M059J (cell line): ENCODE results near the gene FYCO1. TPM values are rescaled to one million over a fixed set of nuclear protein-coding genes. Genes with fewer than 3 reads are reported as not detected.

Source experiments
- DNase-seq: peaks from one replicate; pipeline ENCODE4 v3.0.0-alpha.2; 2012; ENCODE audit warnings: low read depth
- total RNA-seq: library from RNA; depleted of rRNA; stranded (reverse); fragments of >200 nt; shearing (Covaris generic); gene quantifications from 2 replicates; pipeline ENCODE4 v1.2.3, GENCODE V29; 2014

Gene FYCO1
- total RNA-seq, 1 experiment from 2014 or later, result 7.8 TPM

DNA sequence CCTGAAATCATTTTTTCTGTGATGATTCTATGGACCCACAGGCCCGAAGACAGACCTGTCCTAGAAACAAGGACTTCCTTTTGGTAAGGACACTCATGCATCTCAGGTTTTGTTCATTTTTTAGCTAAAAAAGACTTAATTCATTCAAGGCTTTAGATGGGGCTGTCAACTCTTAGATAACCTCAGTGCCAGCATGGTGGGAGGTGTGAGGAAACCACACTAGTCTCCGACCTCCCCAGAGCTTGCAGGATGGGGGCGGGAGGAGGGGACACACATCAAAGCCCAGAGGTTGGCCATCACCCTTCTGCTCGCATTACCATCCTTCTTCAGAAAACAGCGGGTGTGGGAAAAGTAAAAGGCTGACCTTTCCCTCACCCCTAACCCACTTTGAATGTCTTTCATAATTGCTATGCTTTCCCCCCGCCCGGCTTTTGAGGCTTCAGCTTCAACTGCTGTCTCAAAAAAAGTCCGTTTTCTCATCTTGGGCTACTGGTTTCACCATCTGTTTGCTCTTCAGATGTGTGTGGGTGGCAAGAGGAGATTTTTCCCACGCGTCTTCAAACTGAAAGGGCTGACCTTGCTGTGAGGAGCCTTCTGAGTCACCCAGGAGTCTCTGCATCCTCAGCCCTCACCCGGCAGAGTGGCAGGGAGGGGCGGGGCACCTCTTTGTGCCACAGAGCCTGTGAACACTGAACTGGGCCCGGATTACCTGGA is 79.9 kb downstream of the FYCO1 start:
- peak; percentile 76 for DNase-seq

GRCh38 chr3:45915059-45915439 is 80.6 kb downstream of the FYCO1 start:
- no peak for DNase-seq

DNA sequence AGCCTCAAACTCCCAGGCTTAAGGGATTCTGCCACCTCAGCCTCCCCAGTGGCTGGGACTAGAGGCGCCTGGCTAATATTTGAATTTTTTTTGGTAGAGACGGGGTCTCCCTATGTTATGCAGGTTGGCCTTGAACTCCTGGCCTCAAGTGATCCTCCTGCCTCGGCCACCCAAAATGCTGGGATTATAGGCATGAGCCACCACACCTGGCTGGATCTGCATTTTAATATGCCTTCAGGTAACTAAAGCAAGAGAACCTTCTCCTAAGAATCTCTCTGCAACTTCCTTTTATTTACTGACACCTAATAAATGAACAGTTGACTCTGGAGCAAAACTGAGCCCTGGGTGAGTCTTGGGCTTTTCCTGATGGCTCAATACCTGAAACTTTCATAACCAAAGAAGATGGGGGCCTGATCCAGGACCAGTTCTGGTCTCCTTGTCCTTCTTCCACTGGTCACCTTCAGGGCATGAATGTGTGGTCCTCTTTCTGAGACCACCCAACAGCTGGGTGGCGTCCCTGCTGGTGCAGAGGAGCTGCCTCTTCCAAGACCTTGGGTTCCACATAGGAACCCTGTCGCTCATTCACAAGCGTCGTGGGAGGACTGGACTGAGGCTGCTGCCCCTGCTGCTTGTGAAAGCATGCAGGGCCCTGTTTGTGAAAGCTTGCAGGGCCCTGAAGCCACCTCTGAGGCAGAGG is 81.1 kb downstream of the FYCO1 start:
- DNase-seq, result no peak

DNA sequence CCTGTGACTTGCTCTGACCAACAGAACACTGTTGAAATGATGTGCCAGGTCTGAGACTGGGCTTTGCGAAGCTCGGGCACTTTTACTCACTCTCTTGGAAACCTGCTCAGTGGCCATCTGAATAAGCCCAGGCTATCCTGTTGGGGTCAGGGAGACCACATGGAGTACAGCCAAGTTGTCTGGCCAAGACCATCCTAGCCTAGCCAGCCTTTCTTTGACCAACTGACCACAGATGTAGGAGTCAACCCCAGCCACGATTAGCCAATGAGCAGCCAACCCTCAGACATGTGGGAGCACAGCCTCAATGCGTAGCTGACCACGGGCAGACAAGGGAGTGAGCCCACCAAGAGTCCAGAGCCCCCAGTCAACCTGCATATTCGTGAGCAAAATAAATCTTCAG is 83.2 kb downstream of the FYCO1 start:
- DNase-seq, result no peak

DNA sequence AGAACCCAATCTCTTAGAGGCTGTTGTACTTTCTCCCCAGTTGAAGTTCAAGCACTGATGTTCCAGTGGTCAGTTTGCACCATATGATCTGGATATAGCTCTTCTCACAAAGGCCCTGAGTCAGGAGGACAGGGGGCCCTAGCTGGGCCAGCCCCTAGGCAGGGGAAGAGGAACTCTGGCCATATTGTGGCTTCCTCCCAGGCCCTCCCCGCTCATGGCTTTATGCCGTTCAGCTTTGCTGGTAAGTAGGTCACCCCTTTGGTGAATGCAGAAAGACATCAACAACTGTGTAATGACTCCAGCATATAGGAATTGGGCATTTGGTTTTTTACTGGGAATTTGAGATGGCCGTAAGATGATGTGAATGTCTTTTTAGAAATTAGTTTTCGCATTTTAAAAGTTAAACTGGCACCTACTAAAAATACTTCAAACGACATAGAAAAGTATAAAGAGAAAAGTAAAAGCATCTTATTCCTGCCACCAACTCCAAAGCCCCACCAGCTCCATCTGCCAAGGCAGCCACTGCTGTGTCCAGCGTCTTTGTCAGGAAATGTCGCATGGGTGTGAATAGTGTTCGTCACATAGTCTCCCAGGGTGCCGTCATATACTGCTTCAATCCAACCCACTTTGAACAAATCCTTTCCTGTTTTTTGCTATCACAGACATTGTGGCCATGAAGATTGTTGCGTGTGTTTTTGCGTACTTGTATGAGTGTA is 84.0 kb downstream of the FYCO1 start:
- DNase-seq, result no peak

DNA sequence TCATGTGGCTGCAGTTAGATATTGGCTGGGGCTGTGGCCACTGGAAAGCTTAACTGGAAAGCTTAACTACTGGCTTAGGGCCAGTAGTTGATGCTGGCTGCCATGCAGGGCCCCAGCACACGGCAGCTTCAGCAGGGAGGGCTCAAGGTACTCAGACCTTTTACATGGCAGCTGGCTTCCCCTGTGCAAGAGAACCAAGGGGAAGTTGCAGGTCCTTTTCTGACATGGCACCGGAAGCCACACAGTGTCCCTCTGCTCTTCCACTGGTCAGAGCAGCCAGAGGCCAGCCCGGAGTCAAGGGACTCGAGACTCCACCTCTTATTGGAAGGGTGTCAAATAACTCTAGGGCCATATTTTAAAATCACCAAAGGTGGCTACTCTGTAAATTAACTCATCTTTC is 84.7 kb downstream of the FYCO1 start:
- no peak for DNase-seq

GRCh38 chr3:45909542-45909941 is 86.1 kb downstream of the FYCO1 start:
- DNase-seq, result no peak

DNA sequence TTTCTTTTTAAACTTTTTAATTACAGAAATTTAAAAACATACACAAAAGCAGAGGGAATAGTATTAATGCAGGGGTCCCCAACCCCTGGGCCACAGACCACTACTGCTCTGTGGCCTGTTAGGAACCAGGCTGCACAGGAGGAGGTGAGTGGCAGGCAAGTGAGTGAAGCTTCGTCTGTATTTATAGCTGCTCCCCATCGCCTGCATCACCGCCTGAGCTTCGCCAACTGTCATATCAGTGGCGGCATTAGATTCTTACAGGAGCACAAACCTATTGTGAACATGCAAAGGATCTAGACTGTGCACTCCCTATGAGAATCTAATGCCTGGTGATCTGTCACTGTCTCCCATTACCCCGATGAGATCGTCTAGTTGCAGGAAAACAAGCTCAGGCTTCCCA is 86.9 kb downstream of the FYCO1 start:
- no peak for DNase-seq

GRCh38 chr3:45907769-45908705 is 87.6 kb downstream of the FYCO1 start:
- no peak for DNase-seq

DNA sequence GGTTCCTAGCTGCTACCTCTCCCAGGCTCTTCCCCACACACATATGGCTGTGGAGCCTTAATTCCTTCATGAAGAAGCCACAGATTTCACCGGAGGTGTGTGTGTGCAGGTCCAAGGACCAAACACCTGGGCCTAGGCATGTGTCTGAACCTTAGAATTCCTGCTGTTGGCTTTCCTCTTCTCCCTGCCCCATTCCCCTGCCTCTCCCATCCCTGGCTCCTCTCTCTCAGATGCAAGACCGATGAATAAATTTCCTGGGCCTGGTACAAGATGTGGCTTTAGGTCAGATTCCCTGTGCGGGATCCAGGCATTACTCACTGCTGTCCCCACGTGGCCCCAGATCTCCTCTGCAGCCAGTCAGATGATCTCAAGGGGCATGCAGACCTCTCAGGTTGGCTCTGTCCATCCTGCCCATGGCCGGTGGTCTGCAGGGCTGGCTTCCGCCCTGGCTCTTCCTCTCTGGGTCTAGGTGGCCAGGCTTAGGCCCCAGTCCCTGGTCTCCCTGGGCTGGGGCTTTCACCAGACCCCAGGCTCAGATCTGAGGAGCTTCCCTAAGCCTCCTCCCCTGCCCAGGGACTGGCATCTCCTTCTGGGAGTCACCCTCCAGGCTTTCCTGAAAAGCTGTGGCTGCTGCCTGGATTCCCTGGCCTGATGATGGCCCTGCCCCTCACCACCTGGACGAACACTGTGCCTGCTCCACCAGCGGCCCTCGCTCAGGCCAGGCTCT is 88.8 kb downstream of the FYCO1 start:
- peak; percentile 48 for DNase-seq

DNA sequence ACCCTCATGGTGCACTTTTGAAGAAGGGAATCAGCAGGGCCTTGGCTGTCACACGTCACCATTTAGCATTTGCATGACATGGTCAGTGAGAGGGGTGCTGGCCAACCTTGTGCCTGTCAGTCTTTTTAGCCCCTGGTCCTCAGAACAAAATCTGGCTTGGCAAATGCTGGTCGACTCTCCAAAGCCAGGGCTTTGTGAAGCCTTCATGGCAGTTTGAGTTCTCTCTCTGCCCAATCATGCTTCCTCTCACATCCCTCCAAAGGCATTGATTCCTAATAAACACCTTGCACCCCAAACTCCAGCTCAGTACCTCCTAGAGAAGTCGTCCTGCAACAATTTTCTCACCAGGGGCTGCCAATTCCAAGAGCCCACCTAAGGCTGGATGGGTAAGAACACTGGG is 89.9 kb downstream of the FYCO1 start:
- DNase-seq, result no peak

DNA sequence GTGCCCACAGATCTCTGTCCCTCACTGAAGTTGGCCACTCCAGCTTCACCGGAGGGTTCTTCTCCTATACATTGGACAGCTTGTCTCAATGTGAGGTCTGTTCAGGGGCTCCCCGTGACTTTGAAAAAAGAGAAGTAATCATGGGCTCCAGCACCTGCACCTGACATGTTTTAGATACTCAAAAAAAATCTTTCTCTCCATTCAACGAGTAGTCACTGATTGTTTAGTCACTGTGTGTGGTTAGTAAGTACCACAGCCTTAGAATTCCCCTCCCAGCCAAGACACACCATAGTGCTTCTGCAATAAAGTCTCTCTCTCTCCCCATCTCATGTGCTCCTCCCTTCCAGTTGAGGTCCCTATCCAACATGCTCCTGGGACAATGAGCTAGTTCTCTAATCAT is 90.7 kb downstream of the FYCO1 start:
- DNase-seq, result no peak

GRCh38 chr3:45896956-45897355 is 98.7 kb downstream of the FYCO1 start:
- peak; percentile 61 for DNase-seq

DNA sequence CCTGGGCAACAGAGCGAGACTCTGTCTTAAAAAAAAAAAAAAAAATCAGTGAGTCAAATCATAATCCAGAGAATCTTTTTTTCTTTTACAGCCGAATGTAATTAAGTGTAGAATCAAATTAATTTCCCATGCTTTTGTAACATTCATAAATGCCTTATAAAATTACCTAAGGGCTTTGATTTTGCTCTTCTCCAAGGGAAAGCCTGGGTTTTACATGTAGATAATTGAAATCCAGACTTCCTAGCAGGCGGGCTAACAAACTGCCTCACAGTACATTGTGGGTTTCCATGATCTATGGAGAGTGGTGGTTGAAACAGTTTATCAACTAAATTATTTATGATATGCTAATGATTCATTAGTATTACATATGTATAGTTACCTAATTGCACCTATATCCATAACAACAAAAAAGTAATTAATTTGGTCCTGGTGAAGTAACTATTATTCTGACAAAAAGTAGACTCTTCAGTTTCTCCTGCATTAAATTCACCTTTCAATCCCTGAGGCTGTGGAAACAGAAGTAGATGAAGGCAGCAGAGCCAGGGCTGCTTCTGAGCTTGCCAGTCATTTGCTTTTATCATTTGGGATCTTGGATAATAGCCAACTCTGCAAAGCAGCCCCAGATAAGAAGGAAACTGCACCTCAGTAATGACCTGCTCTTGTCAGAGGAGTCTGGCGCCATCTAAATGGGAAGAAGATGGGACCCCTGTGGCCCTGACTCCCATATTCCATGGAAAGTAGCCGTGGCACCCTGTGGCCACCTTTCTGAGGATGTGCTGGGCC is 99.7 kb downstream of the FYCO1 start:
- peak; percentile 6 for DNase-seq

- DNase-seq, result no peak
These were observed 101.6 kb downstream of the FYCO1 start for GRCh38 chr3:45894015-45894414.

GRCh38 chr3:45892161-45892560 is 103.5 kb downstream of the FYCO1 start:
- DNase-seq, result no peak

GRCh38 chr3:45890405-45890804 is 105.2 kb downstream of the FYCO1 start:
- peak; percentile 35 for DNase-seq

GRCh38 chr3:45889337-45889736 is 106.3 kb downstream of the FYCO1 start:
- no peak for DNase-seq

DNA sequence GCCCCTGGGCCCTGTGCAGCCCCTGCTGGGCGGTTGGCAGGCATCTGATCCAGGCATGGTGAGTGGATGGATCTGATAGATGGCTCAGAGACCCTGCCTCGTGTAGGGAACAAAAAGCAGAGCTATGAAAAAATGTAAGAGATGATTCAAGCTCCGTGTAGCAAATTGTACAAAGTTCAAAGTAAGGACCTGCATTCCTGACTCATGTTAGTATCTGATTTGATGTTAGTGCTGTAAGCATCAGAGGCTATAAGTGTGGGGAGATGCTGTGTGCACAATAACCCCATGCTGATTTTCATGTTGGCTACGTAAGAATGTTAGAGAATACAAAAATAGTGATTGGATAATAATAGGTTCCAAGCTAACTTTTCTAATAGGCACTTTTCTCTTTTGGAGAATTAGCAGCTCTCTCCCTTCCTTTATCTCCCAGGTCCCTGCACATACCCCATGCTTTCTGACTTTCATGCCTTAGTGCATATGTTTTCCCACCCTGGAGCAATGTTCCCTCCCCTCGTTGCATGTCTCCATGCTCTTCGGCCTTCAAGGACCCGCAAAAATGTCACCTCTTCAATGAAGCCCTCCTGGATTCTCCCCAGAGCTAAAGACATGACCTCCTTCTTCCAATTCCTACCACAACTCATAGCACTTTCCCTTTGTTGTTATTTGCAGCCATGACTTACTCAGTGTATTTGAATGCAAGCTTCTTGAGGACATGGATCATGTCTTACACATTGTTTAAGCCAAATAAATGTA is 107.7 kb downstream of the FYCO1 start:
- DNase-seq, result no peak

DNA sequence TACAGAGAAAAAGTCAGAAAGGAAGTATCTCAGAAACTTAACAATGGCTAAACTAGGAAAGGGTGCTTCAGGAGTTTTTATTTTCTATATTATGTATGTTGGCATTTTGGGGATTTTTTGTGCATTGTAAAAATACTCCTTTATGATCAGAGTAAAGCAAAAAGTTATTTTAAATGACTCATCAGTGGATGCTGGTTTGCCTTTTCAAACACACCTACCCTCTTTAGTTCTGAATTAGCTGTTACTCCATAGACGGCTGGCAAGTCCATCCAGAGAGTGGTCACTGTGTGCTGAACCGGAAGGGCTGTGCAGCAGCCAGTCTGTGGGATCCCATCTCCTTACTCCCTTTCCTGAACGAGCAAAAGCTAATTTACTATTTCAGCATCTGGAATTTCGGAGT is 108.3 kb downstream of the FYCO1 start:
- no peak for DNase-seq
